ENCODE results near the gene HOXB4.

DNA sequence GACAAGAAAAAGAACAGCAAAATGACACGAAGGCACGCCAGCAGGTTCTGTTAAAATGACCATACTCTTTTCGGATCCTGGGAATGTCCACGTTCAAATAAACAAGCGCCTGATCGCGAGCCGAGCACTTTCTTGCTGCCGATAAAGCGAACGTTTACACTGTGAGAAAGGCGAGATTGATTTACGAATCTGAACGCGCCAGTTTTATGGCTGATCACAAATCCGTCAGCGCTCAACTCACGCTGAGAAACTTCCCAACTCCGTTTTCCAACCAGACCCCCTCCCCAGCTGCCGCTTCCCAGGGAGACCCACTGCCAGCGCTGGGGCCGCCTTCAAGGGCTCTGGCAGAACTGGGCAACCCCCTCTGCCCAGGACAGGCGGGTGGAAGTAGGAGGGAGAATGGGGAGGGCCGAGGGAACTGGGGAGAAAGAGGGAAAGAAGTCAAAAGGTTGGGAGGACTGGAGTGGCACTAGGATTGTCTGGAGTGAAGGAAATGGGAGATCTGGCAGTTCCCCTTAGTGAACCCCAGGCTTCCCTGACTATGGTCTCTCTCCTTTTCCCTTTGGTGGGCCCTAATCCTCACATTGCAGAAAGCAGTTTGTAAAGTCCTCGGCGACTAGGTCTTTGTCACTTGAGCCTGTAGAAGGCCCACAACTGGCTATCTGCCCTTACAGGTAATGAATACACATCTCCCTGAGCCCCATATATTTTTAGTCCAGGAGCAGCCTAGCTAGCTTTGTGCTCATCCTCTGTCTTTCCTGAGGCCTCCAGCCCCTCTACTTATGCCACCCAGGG lies 6.9 kb downstream of the HOXB4 start:
- TF ChIP-seq SIN3A (IDR thresholded peaks at IDR 0.05; ENCODE audit: borderline replicate concordance, insufficient read depth, low read length): no peak
- no peak for TF ChIP-seq POLR2AphosphoS5 (IDR thresholded peaks at IDR 0.05; ENCODE audit: low read depth, low read length)
